VCaP (cell line): ENCODE results near the gene PRIMPOL.
A peak's percentile ranks its signal among the peaks of the same experiment; 100 is the strongest.

Experiments
- H3K27ac ChIP-seq: fragments of 450-650 bp; 2 replicates; pipeline ENCODE4 v1.5.1; 2017
- CTCF ChIP-seq: fragments of 450-650 bp; conservative IDR thresholded peaks from 2 replicates; pipeline ENCODE4 v1.5.1; 2017; ENCODE audit warnings: mild to moderate bottlenecking, moderate library complexity

PRIMPOL gene

GRCh38 chr4:184705692-184706091, 56.2 kb downstream of the PRIMPOL start:
- no peak for TF ChIP-seq CTCF
- no peak overlapping the region for H3K27ac ChIP-seq

GRCh38 chr4:184706453-184706852, 56.9 kb downstream of the PRIMPOL start:
- TF ChIP-seq CTCF = no peak
- no peak overlapping the region for H3K27ac ChIP-seq

GRCh38 chr4:184712322-184712721, 62.8 kb downstream of the PRIMPOL start:
- no peak for TF ChIP-seq CTCF
- no peak overlapping the region for H3K27ac ChIP-seq

- no peak overlapping the region for H3K27ac ChIP-seq
Measured at GRCh38 chr4:184713887-184714286, 64.3 kb downstream of the PRIMPOL start.

GRCh38 chr4:184715526-184715925, 66.0 kb downstream of the PRIMPOL start:
- no peak overlapping the region for H3K27ac ChIP-seq
- no peak for TF ChIP-seq CTCF

More at GRCh38 chr4:184713887-184714286, 64.3 kb downstream of the PRIMPOL start:
- TF ChIP-seq CTCF = no peak

GRCh38 chr4:184719407-184719806, 69.9 kb downstream of the PRIMPOL start:
- H3K27ac ChIP-seq = no peak overlapping the region
- TF ChIP-seq CTCF = no peak

GRCh38 chr4:184721254-184721653, 71.7 kb downstream of the PRIMPOL start:
- no peak for TF ChIP-seq CTCF
- H3K27ac ChIP-seq = no peak overlapping the region

GRCh38 chr4:184722798-184723197, 73.3 kb downstream of the PRIMPOL start:
- TF ChIP-seq CTCF = peak; percentile 62
- no peak overlapping the region for H3K27ac ChIP-seq
